Measurements from ENCODE around the gene CXCL16.
"Not testable (repeated sequence)": the region's sequence is repeated elsewhere in the genome, so short reads cannot be mapped to it uniquely, and the experiment has no call there.

The CXCL16 gene

DNA sequence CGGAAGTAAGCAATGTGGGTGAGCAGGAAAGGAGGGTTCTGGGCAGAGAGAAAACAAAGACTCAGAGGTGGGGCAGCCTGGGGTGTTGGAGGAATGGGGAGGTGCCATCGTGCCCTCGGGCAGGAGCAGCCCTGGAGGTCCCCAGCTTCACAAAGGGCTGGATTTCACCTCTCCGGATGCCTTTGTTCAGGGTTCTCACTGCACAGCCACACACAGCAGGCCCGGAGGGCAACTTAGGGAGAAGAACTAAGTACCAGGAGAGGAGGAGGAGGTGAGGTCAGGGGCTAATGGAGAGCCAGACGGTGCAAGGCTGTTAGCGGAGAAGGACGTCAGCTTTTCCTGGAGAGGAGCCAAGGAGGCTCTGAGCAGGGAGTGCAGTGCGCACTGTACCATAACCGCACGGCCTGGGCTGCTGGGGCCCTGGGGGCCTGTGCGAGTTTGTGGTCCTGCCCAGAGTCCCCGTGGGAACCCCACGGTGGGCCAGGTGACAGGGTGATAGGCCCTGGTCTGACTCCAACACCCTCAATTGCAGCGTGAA lies 20.0 kb downstream of the CXCL16 start:
- no peak for DNase-seq

DNA sequence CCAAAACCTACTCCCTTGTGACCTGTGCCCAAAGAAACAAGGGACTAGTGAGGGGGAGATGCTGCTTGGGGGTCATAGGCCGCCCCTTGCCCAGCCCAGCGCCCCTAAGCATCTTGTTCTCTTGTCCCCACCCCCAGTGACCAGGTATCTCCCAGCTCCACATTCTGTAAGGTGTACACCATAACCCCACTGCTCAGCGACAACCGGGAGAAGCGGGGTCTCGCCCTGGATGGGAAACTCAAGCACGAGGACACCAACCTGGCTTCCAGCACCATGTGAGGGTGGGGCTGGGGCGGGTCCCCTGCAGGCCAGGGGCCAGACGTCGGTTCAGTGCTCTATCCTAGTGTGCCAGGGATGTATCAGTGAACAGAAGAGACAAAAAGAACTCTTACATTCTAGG lies 20.6 kb downstream of the CXCL16 start:
- no peak for DNase-seq

DNA sequence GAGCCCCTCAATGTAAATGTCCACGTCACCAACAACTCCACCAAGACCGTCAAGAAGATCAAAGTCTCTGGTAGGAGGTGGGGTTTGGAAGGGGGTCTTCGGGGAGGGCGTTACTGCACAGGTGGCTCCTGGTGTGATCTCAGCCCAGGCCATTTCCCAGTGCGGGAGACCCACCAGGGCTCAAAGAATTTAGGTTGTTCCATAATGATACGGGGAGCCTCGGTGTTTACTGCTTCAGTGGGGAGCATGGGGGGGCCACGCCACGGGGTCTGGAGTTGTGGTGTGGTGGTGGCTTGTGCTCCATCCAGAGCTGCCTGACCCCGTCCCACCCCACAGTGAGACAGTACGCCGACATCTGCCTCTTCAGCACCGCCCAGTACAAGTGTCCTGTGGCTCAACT lies 21.5 kb downstream of the CXCL16 start:
- no peak for DNase-seq

DNA sequence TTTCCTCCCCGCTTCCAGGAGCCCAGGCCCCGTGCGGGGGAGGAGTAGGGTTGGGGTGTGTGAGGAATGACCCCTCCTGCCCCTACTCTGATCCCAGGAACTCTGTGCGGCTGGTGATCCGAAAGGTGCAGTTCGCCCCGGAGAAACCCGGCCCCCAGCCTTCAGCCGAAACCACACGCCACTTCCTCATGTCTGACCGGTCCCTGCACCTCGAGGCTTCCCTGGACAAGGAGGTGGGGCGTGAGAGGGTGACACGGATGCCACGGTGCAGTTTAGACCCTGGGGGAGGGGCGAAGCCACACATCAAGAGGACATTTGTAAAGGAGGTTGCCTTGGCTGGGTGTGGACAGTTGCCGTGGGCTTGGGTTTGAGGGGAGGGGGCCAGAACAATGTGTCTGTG lies 21.9 kb downstream of the CXCL16 start:
- no peak for DNase-seq

DNA sequence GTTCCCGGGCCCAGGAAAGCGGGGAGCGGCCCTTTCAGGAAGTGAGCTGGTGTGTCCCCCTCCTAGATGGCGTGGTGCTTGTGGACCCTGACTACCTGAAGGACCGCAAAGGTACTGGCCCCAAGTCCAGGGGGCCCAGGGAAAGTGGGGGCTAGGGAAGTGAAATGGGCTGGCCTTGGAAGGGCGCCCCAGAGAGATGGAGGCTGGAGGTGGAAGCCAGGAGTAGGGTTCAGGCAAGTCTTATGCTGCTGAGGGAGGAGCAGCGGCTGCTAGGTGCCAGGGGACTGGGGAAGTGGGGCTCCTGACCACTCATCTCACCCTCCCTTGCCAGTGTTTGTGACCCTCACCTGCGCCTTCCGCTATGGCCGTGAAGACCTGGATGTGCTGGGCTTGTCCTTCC lies 23.6 kb downstream of the CXCL16 start:
- no peak for DNase-seq

DNA sequence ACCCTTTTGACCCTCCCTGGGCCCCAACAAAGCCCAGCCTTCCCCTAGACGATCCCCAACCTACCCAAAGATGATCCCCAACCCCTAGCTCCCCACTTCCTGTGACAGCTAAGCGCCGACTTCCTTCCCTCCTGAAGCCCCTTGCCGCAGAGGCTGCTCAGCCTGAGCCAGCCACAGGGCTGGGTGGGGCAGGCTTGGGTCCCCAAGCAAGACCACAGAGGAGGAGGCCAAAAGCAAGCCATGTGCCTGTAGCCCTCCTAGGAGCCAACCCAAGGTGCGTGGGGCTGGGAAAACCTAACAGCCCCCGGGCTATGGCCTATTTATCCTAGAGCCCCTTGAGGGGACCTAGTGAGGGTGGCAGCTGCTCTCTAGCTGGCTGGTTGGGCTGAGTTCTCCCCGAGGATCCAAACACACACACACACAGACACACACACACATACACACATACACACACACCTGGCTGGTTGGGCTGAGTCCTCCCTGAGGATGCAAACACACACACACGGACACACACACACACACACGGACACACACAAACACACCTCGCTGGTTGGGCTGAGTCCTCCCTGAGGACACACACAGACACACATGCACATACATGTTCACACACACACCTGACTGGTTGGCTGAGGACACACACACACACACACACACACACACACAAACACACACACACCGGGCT lies 24.5 kb downstream of the CXCL16 start:
- no peak for DNase-seq

DNA sequence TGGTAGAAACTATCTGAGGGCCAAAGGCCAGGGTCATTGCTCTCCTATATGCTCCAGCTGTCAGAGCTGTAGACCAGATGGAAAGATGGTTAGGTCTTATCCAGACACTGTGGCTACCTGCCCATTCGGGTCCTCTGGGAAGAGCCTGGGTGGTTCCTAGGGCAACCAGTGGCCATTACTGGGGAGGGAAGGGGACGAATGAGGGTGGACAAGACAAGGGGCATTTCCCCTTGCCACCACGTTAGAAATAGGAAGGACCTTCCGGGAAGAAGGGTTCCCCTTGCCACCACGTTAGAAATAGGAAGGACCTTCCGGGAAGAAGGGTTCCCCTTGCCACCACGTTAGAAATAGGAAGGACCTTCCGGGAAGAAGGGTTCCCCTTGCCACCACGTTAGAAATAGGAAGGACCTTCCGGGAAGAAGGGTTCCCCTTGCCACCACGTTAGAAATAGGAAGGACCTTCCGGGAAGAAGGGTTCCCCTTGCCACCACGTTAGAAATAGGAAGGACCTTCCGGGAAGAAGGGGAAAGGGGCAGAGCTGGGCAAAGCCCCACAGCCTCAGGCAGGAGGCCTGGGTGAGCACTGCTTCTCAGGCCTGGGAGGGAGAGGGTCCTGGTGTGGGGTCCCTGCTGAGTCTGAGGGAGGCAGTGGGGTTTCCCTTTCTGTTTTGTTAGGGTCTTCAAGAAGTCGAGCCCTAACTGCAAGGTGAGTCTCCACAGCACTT lies 25.2 kb downstream of the CXCL16 start:
- DNase-seq: not testable (repeated sequence)

DNA sequence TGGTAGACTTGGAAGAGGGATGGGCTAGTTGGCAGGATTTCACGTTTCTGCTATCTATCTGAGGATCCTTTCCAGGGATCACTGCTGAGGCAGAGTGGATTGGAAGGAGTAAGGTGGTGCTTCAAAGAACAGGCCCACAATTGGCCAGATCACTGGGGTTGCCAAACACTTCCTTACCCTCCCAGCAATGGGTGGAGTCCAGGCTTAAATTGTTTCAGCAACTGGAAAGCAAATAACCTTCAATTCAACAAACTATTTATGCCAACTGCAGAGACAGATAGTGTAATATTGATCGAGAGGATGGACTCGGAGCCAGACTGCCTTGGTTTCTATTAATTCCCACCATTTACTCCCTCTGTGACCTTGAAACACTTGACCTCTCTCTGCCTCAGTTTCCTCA lies 27.2 kb downstream of the CXCL16 start:
- DNase-seq: peak; percentile 22

DNA sequence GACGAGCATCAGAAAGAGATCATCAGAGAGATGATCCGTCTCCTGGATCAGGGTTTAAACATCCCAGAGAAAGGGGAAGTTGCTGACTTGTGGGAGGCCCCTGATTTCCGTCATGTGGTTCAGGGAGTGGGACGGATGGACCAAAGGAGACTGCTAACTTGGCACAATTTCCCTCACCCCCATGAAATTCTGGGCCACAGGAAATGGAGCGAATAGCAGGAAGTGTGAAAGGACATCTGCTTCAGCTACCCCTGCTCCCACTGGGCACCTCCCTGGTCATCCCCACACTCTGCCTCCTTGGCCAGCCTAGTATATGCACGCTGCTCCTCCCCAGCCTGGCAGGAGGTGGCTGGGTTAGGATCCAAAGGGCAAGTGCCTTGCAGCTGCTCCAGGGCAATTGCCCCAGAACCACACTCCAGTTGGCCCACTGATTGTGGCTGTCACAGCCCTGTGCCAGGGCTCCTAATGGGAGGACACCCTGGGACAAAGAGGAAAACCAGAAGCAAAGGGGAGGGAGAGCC lies 28.0 kb downstream of the CXCL16 start:
- peak; percentile 43 for DNase-seq

DNA sequence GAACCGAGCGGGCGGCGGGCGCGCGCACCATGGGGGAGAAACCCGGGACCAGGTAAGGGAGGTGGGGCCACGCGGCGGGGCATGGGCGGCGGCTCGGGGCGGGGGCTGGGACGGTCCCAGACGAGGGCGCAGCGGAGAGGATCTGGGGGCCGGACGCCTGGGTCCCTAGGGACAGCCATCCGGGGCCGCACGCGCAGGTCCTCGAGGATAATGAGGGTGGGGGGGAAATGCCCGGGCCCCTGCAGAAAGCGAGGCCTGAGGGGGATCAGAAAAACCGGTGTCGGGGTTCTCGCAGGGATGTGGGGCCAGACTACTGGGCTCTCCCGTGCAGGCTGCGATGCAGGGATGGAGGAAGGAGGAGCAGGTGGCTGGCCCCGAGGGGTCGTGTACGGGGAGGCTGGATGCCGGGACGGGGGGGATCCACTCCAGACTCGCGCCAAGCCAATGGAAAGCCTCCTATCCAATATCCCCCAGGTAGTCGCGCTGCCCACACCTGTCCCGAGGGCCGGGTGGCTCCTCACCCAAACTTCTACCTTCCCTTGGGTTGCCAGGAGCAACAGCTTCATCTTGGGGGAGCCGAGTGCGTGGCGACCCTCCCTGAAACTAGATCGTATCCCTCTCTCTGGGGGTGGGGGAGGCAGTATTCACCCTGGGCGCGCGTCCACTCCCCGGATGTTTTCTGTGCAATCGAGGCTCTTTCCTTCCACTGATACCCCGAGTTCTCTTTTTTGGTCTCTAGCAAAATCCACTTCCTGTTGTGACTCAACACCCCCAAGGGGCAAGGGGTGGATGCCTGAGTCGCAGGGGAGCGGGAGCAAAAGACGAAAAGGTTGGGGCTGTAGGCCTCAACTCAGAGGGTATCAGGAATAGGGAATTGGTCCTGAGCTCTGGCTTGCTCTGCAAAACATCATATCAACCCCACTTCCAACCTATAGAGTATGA lies 28.8 kb downstream of the CXCL16 start:
- DNase-seq: peak; percentile 26

DNA sequence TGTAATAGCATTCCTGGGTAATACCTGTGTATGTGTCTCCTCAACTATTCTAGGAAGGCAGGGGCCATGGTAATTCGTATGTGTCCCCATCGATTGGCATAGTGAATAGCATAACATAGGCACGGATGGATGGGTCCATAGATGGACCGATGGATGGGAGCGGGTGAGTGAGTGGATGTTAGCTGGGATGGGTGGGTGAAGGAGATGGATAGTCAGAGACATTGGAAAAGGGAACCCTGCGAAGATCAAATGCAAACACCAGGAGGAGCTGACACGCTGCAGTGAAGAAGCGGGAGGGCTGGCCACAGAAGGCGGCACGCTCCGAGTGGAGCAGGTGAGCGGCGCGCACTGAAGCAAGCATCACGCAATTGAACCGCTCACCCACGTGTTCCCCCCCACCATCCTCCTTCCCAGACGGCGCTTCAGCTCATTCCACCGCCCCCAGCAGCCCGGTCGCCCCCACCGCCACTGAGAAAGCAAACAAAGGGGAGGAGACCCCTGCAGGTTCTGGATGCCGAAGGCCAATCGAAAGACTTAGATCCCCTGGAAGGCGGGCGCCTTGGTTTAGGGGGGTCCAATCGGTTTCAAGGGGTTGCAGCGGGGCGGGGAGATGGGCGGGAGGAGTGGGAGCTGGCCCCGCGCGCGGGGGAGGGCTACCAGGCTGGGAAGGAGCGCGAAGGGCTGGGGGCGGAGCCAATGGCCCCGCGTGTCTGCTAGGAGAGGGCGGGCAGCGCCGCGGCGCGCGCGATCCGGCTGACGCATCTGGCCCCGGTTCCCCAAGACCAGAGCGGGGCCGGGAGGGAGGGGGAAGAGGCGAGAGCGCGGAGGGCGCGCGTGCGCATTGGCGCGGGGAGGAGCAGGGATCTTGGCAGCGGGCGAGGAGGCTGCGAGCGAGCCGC lies 29.7 kb downstream of the CXCL16 start, which contains the start of gene ARRB2:
Gene ARRB2, plus strand, starts transcription at position 839 of the 899 bp plus-strand sequence. CDS start 90 bp downstream, outside the sequence.
- peak; percentile 98 for DNase-seq

DNA sequence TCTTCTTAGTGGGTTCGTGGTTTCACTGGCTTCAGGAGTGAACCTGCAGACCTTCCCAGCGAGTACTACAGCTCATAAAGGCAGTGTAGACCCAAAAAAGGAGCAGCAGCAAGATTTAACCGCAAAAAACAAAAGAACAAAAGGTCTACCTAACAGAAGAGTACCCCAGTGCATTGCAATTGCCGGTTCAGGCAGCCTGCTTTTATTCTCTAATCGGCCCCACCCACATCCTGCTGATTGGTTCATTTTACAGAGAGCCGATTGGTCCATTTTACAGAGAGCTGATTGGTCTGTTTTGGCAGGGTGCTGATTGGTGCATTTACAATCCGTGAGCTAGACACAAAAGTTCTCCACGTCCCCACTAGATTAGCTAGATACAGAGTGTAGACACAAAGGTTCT lies 31.3 kb downstream of the CXCL16 start:
- DNase-seq: peak; percentile 79

DNA sequence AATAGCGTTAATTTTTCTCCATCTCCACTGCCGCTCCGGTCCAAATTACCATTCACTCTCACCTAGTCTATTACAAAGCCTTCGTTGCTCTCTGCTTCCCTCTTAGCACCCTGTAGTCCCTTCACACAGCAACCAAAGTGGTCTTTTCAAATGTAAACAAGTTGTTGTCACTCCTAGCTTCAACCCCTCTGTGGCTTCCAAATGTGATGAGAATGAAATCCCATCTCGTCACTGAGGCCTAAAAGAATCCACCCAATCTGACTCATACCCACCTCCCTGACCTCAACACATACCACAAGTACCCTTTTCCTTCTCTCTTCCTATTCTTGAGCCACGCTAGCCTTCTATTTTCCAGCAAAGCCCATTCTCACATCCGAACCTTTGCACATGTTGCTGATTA lies 33.6 kb downstream of the CXCL16 start:
- DNase-seq: no peak

DNA sequence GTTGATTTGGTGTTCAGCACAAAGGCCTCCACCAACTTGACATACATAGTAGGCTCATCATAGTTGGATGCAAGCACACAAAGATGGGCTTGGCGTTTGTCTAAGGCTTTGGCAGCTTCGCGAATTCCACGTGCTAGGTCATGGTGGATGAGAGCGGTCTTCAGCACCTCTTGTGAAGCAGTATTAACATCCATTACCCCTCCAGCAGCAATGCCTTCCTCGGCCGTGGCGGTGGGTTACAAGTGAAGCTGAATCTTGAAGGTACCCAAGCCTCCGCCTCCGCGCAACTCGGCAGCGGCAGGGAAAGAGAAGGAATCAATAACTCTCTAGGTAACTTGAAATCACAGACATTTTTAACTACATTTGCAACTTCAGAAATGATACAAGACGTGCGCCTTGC lies 34.7 kb downstream of the CXCL16 start:
- no peak for DNase-seq

DNA sequence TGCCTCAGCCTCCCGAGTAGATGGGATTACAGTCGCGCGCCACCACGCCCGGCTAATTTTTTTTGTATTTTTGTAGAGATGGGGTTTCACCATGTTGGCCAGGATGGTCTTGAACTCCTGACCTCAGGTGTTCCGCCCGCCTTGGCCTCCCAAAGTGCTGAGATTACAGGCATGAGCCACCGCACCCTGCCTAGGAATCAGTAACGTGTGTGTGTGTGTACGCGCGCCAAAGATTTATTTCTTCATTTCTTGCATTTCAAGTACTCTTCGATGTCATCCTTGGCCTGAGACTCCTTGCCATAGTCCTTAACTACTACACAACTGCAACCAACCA lies 35.2 kb downstream of the CXCL16 start:
- not testable (repeated sequence) for DNase-seq

DNA sequence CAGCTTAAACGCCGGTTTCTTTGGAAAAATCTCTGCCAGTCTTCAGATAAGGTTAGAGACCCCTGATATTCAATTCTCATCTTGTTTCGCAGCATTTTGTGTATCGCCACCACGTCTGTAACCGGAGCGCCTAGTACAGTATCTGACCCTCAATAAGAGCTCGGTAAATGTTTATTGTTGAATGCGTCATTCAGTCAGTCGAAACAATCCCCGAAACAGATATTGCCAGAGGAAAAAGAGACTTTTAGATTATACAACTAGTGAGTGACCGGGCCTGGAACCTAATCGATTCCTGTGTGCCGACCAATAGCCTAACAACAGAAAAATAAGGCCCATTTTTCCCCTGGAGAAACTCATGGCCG lies 36.4 kb downstream of the CXCL16 start:
- no peak for DNase-seq

DNA sequence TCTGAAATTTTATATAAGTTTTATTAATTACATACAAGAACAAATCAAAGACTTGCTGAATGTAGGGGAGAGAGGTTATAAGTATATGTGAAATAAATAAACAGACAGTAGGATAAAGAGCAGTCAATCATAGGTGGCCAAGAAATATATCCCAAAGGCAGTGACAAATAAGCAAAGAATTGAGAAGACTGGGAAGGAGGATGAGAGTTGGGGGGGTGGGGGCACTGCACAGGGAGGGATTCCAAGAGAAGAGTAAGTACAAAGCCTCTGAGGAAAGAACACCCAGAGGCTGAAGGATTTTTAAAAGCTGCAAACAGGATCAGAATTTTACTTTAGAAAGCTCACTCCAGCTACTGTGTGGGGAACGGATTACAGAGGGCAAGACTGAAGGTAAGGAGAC lies 38.6 kb downstream of the CXCL16 start:
- DNase-seq: no peak

DNA sequence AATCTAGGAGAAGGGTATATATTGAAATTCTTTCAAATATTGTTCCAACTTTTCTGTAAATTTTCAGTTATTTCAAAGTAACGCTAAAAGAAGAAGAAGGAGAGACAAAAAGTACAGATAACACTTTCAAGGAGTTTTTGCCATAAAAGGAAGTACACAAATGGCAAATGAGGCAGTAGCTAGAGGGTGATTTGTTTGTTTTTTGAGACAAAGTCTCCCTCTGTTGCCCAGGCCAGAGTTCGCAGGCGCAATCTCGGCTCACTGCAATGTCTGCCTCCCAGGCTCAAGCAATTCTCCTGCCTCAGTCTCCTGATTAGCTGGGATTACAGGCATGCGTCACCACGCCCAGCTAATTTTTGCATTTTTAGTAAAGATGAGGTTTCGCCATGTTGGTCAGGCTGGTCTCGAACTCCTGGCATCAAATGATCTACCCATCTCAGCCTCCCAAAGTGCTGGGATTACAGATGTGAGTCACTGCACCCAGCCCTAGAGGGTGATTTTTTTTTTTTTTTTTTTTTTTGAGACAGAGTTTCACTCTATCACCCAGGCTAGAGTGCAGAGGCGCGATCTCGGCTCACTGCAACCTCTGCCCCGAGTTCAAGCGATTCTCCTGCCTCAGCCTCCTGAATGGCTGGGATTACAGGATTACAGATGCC lies 40.2 kb downstream of the CXCL16 start:
- DNase-seq: not testable (repeated sequence)

DNA sequence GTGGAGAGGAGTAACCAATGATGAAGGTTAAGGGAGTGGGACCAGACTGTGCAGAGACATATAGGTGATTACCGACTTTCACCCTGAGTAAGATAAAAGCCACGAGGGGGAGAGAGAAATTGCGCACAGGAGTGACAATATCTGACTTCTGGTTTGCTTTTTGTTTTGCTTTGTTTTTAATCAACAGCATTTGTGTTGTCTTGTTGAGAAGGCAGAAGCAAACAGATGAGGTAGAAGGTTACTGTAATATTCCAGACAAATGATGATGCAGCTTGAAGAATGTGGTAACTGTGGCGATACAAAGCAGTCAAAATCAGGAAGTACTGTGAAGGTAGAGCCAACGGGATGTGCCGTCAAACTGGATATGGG lies 43.3 kb downstream of the CXCL16 start:
- DNase-seq: no peak

DNA sequence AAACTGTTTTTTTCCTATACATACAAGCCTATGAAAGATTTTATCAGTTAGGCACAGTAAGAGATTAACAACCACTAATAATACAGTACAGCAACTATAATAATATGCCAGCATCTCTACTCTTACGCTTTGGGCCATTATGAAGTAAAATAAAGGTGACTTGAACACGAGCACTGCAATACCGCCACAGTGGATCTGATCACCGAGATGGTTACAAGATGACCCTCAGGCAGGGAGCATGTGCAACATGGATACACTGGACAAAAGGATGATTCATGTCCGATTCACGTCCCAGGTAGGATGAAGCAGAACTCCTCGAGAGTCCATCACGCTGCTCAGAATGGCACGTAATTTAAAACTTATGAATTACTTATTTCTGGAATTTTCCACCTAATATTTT lies 46.3 kb downstream of the CXCL16 start:
- no peak for DNase-seq

DNA sequence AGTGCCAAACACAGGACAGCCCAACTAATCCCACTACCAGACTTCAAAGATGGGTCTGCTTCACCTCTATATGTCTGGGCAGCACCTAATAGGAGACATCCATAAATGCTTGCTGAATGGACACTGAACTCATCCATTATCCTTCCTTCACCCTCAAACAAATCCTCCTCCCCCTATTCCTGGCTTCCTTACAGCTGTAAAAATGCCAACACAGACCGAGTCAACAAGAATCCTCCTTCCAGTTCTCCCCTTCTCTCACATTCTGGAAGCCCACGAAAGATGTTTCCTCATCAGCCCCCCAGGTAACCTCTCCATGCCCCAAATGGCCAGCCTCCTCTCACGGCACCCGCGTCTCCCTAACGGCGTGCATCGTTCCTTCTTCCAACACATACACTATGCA lies 48.0 kb downstream of the CXCL16 start:
- DNase-seq: no peak

DNA sequence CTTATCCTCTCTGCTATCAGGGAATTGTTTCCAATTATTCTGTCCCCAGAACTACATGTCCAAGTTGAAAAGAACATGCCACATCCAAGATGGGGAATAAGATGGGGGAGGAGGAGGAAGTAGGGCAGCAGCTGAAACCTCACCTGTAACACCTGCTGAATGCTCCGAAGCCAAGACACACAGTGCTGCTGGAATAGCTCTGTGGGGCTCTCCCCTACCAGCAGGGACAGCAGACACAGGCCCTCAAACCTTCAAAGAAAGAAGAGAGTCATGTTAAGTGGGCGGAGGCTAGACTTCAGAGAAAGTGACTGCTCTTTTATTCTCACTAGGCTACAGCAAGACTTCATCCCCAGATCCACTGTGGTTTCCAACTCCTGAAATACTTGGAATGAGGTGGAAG lies 49.0 kb downstream of the CXCL16 start:
- DNase-seq: no peak

Measured in hematopoietic multipotent progenitor cell treated with erythropoietin and hydrocortisone succinate and interleukin-3 and kit ligand, for 8 days (in vitro differentiated cells).